MM.1S (cell line): ENCODE data around the gene HTR7.

Source experiments
- DNase-seq: peaks from one replicate; pipeline ENCODE4 v3.0.0-alpha.2; 2015
- H2AFZ ChIP-seq: fragments of 300-600 bp; sonication (generic); 2 replicates; pipeline ENCODE4 v1.6.0; 2016; ENCODE audit warnings: antibody characterized with exemption, low read length
- H3F3A ChIP-seq: fragments of 300-600 bp; sonication (generic); 2 replicates; pipeline ENCODE4 v1.6.1; 2016; ENCODE audit warnings: mild to moderate bottlenecking, antibody characterized with exemption, low read length, moderate library complexity, mixed read lengths; ENCODE audit not compliant: insufficient read depth
- H3K27ac ChIP-seq: fragments of 300-600 bp; sonication (generic); 2 replicates; pipeline ENCODE4 v1.5.1; 2016; ENCODE audit warnings: mild to moderate bottlenecking, low read length
- H3K27me3 ChIP-seq: fragments of 300-600 bp; sonication (generic); replicated peaks from 2 replicates; pipeline ENCODE4 v1.6.0; 2016; ENCODE audit warnings: low read length; ENCODE audit not compliant: insufficient read depth
- H3K36me3 ChIP-seq: fragments of 300-600 bp; sonication (generic); replicated peaks from 2 replicates; pipeline ENCODE4 v1.6.1; 2016; ENCODE audit warnings: mild to moderate bottlenecking, low read length, mixed read lengths; ENCODE audit not compliant: insufficient read depth
- H3K4me1 ChIP-seq: fragments of 300-600 bp; sonication (generic); 2 replicates; pipeline ENCODE4 v1.6.1; 2016; ENCODE audit warnings: low read length, mixed read lengths
- H3K4me2 ChIP-seq: fragments of 300-600 bp; sonication (generic); 2 replicates; pipeline ENCODE4 v1.6.0; 2016; ENCODE audit warnings: low read depth, low read length
- H3K4me3 ChIP-seq: fragments of 300-600 bp; sonication (generic); 2 replicates; pipeline ENCODE4 v1.5.1; 2016; ENCODE audit warnings: low read length, mixed read lengths
- H3K79me2 ChIP-seq: fragments of 300-600 bp; sonication (generic); 2 replicates; pipeline ENCODE4 v1.6.1; 2016; ENCODE audit warnings: mixed run types, low read length, mixed read lengths
- H3K9ac ChIP-seq: fragments of 300-600 bp; sonication (generic); 2 replicates; pipeline ENCODE4 v1.6.1; 2016; ENCODE audit warnings: low read length, mixed read lengths
- H3K9me2 ChIP-seq: fragments of 300-600 bp; sonication (generic); replicated peaks from 2 replicates; pipeline ENCODE4 v1.6.1; 2016; ENCODE audit warnings: mild to moderate bottlenecking, low read length, mixed read lengths; ENCODE audit not compliant: insufficient read depth
- H3K9me3 ChIP-seq: fragments of 300-600 bp; sonication (generic); replicated peaks from 2 replicates; pipeline ENCODE4 v1.6.1; 2016; ENCODE audit warnings: mild to moderate bottlenecking, low read length, mixed read lengths; ENCODE audit not compliant: insufficient read depth
- H4K20me1 ChIP-seq: fragments of 300-600 bp; sonication (generic); 2 replicates; pipeline ENCODE4 v1.6.1; 2016; ENCODE audit warnings: mild to moderate bottlenecking, low read length, moderate library complexity, mixed read lengths; ENCODE audit not compliant: insufficient read depth
- EZH2 ChIP-seq: fragments of 300-600 bp; sonication (generic); optimal IDR thresholded peaks from 2 replicates; pipeline ENCODE3; 2017; ENCODE audit warnings: low read depth, mild to moderate bottlenecking, antibody characterized with exemption, low read length, mixed read lengths
- EZH2phosphoT487 ChIP-seq: fragments of 300-600 bp; sonication (generic); IDR thresholded peaks from 2 replicates; pipeline ENCODE4 v1.6.1; 2018; ENCODE audit warnings: antibody characterized with exemption, low read length
- TF ChIP-seq, protein P1 (sequence below): fragments of 300-600 bp; sonication (generic); IDR thresholded peaks from 2 replicates; pipeline ENCODE4 v1.5.1; 2016; ENCODE audit warnings: antibody characterized with exemption, low read length, mixed read lengths

The HTR7 gene

DNA sequence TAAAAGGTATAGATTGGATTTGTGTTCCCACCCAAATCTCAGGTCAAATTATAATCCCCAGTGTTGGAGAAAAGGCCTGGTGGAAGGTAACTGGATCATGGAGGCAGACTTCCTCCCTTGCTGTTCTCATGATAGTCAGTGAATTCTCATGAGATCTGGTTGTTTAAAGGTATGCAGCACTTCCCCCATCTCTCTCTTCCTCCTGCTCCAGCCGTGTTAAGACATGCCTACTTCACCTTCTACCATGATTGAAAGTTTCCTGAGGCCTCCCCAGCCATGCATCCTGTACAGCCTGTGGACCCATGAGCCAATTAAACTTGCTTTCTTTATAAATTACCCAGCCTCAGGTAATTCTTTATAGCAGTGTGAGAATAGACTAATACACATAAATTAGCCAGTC lies 39.1 kb downstream of the HTR7 start:
- Histone ChIP-seq H3K9me2 (no peaks in the 10 kb centered on the region), H3K9ac (no peak overlapping the region), H3K4me3 (no peak overlapping the region), H3K9me3 (no peaks in the 10 kb centered on the region), H3K79me2 (no peaks in the 10 kb centered on the region), H3K27ac (no peak overlapping the region), H2AFZ (no peak overlapping the region), H3F3A (no peaks in the 10 kb centered on the region), H4K20me1 (no peaks in the 10 kb centered on the region), H3K4me2 (no peak overlapping the region), H3K4me1 (no peaks in the 10 kb centered on the region), H3K27me3 (no peaks in the 10 kb centered on the region), H3K36me3 (no peaks in the 10 kb centered on the region)
- no peak for TF ChIP-seq EZH2
- TF ChIP-seq EZH2phosphoT487 = no peak
- DNase-seq = no peak

DNA sequence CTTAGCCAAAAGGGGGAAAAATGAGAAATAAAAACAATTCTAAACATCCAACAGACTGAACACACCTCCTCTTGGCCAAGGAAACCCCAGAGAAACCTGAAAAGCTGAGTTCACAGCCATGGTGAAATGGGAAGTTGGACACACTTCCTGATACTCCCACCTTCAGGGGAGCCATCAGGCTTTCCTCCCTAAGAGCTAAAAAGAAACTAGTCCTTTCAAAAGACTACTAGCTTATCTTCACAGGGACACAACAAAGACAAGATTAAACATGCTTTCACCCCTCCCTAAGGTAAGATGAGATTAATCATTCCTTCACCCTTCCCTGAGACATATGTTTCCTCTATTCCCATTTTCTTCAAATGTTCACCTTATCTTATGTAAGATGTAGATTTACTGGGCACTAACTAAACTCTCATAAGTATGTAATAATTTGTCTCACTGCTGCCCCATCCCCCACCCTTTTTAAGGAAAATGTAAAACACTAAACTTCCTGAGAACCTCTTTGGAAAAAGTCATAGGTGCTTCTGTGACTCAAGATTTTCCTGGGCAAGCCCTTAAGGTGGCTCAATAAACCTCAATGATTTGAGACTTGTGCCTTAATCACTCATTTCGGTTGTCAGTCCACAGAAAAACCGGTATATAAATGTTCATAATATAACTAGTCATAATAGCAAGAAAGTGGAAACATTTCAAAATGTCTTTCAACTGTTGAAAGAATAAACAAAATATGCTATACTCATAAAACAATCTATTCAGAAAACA lies 40.5 kb downstream of the HTR7 start:
- Histone ChIP-seq H2AFZ (no peak overlapping the region), H3K4me2 (no peak overlapping the region)
- no peak for DNase-seq

DNA sequence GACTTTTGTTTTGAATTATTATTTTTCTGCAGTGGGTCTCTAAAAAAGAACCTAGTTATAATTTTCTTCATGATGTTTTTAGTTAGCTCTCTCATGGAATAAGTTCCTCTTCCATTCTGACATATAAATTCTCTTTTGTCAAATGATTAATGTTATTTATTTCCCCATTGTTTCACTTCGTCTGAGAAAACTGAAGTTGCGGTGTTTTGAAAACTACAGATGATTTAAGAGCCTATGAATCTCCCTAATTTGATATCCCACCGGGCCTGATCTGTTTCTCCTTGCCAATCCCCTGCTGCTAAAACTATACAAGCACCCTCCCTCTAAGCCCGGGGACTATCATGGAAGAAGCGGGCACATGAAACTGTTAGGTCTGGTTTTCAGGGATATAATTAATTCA lies 41.4 kb downstream of the HTR7 start:
- Histone ChIP-seq H3K4me3 (no peak overlapping the region), H3K9me3 (no peaks in the 10 kb centered on the region), H3K79me2 (no peaks in the 10 kb centered on the region), H3K4me2 (no peak overlapping the region), H3F3A (no peaks in the 10 kb centered on the region), H3K4me1 (no peaks in the 10 kb centered on the region), H3K36me3 (no peaks in the 10 kb centered on the region), H3K9ac (no peak overlapping the region), H3K9me2 (no peaks in the 10 kb centered on the region), H3K27me3 (no peaks in the 10 kb centered on the region), H3K27ac (no peak overlapping the region), H2AFZ (no peak overlapping the region), H4K20me1 (no peaks in the 10 kb centered on the region)
- TF ChIP-seq EZH2phosphoT487 (no peak), EZH2 (no peak)
- TF ChIP-seq, protein P1, sequence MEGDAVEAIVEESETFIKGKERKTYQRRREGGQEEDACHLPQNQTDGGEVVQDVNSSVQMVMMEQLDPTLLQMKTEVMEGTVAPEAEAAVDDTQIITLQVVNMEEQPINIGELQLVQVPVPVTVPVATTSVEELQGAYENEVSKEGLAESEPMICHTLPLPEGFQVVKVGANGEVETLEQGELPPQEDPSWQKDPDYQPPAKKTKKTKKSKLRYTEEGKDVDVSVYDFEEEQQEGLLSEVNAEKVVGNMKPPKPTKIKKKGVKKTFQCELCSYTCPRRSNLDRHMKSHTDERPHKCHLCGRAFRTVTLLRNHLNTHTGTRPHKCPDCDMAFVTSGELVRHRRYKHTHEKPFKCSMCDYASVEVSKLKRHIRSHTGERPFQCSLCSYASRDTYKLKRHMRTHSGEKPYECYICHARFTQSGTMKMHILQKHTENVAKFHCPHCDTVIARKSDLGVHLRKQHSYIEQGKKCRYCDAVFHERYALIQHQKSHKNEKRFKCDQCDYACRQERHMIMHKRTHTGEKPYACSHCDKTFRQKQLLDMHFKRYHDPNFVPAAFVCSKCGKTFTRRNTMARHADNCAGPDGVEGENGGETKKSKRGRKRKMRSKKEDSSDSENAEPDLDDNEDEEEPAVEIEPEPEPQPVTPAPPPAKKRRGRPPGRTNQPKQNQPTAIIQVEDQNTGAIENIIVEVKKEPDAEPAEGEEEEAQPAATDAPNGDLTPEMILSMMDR = no peak
- DNase-seq = no peak

More for the DNA sequence above, 40.5 kb downstream of the HTR7 start:
- H3K79me2 ChIP-seq = no peaks in the 10 kb centered on the region
- TF ChIP-seq EZH2phosphoT487 (no peak), EZH2 (no peak)
- TF ChIP-seq, protein P1 = no peak
- no peaks in the 10 kb centered on the region for H3K27me3 ChIP-seq
- H3K9ac ChIP-seq = no peak overlapping the region
- H3K9me2 ChIP-seq = no peaks in the 10 kb centered on the region
- no peak overlapping the region for H3K27ac ChIP-seq
- no peaks in the 10 kb centered on the region for H3K36me3 ChIP-seq
- no peaks in the 10 kb centered on the region for H3F3A ChIP-seq
- H3K4me1 ChIP-seq = no peaks in the 10 kb centered on the region
- no peaks in the 10 kb centered on the region for H4K20me1 ChIP-seq
- H3K9me3 ChIP-seq = no peaks in the 10 kb centered on the region
- H3K4me3 ChIP-seq = no peak overlapping the region
